GM21390 (cell line): ENCODE measurements around the gene IL17C.
"Not testable (repeated sequence)": the region's sequence is repeated elsewhere in the genome, so short reads cannot be mapped to it uniquely, and the experiment has no call there.

ENCODE experiments used
- ATAC-seq: cut with Tn5 transposase; IDR thresholded peaks from one replicate; pipeline ENCODE4 v1.9.1; 2021; ENCODE audit not compliant: unreplicated experiment

IL17C gene

DNA sequence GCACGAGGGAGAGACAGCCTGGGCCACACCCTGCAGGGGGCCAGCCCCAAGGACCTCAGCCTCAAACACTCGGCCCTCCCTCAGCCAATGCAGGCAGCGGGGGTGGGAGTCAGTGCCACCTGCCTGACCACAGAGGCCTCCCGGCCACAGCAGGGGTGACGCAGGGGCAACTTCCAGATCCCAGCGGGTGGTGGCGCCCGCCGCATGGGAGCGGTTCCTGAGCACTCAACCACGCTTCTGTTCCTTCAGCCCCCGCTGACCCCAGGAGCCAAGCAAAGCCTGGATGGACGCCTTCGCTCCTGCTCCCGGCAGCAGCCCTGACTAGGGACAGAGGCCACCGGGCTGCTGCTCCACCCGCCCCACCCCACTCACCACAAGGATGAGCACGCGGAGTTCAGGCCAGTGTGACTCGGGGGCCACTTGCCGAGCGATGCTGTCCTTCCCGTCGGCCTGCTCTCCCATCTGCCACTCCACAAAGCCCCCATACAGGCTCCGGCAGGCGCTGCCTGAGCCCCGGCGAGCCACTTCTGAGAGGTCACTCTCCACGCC lies 17.4 kb downstream of the IL17C start:
- no peak for ATAC-seq

DNA sequence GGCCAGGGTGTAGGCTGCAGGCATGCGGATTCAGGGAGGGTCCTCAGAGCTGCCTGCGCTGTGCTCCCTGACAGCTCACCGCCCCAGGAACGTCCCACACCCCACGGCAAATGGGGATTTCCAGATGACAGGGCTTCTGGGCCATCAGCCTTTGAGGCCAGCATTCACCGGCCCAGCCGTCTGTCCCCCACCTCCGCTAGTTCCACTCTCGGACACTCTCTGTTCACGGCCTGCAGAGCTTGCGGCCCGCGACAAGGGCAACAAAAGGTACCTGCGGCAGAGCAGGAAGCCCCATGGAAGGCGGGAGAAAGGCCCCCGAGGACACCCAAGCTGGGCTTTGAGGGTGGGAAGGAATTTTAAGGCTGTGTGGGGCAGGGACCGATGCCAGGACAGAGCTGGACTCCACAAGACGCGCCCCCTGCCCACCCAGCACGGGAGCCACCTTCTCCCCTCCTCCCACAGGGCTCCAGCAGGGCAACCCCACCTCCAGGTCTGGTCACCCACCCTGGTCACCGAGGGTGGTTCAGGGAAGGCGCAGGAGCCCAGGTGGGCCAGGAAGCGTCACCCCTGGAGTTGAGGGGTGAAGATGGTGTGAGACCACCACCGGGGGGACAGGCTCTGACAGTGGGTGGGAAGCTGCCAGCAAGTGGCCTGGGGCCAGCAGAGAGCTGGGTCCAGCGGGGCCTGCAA lies 18.1 kb downstream of the IL17C start:
- no peak for ATAC-seq

- no peak for ATAC-seq
Observed at GRCh38 chr16:88657371-88657770, 19.0 kb downstream of the IL17C start.

GRCh38 chr16:88658714-88659113 lies 20.3 kb downstream of the IL17C start:
- ATAC-seq: no peak

GRCh38 chr16:88659160-88659559 lies 20.8 kb downstream of the IL17C start:
- no peak for ATAC-seq

DNA sequence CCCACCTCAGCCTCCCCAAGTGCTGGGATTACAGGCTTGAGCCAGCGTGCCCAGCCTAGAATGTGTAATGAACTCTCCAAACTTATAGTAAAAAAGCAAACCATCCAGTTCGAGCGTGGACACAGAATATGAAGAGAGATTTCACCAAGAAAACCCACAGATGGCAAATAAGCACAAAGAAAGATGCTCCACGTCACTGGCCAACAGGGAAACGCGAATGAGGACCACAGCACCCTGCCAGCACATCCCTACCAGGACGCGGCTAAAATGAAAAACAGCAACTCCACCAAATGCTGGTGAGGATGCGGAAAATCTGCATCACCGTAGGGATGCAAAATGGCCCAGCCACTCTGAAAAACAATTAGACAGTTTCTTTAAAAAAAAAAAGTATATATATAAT lies 23.1 kb downstream of the IL17C start:
- ATAC-seq: no peak

DNA sequence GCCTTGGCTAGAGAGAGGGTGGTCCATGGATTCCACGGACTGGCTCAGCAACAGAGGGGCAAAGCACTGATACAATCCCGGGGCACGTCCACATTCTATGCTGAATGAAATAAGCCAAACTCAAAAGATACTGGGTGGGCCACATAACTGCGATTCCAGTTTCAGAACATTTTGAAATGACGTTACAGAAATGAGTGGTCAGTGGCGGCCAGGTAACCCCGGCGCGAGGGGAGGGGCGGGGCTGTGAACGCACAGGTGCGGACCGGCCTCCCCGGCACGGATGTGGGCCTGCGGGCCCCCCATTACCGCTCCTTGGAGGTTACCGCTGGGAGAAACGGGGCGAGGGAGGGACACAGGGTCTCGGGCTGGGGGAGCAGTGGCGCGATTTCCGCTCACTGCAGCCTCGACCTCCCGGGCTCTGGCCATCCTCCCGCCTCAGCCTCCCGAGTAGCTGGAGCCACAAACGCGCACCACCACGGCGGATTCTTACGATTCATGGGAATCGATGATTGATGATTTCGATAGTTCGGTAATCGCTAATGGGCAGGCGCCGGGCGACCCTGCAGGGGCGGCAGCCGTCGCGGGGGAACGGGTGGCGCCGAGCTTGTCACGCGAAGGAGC lies 24.0 kb downstream of the IL17C start:
- no peak for ATAC-seq

DNA sequence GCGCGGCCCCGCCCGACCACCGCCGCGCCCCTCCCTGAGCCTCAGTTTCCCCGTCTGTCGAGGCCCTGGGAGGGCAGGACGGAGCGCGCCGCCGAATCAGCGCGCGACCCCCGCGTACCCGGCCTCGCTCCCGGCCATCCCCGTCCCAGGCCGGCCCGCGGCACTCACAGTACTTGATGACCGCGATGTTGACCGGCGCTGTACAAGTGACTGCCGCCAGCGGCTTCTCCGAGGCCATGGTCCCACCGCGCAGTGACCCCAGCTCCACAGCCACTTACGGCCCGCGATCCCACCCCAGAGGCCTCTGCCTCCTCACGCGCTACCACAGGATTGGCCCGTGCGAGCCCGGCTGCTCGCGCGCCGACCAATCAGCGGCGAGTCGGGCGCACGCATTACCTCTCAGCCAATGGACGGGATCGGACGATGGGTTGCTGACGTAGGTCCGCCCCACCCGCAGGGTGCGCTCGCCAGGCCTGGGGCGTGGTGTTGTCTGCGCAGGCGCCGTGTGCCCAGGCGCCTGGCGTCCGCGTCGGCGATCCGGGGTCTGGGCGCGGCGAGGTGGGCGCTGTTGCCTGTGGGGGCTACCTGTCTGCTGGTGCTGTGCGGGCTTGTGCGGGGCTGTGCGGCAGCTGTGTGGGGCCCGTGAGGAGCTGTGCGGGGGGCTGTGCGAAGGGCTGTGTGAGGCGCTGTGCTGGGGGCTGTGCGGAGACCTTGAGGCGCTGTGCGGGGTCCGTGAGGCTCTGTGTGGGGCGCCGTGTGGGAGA lies 24.7 kb downstream of the IL17C start, which contains the start of gene MVD:
Gene MVD (minus strand): TSS at position 249 of the 764 bp plus-strand sequence. CDS start 11 bp downstream, at position 238.
- ATAC-seq: peak; percentile 89

- ATAC-seq: no peak
Observed at GRCh38 chr16:88665148-88665547, 26.8 kb downstream of the IL17C start.

- no peak for ATAC-seq
Observed at GRCh38 chr16:88665570-88665969, 27.2 kb downstream of the IL17C start.

DNA sequence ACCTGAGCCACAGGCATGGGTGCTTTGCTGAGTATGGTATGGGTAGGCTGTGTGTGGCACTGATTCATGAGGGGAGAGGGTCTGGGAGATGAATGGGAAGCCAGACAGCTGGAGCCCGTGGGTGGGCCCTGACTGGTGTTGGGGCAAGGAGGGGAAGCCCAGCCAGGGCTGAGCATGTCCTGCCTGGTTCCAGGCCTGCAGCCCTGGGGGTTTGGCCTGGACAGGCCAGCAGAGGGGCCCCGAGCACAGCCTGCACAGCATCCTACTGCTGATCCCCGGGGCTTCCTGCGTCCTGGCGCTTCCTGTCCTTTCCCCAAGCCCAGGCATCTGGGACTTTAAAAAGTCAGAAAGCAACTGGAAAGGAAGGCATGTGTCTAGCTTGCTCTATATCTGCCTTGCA lies 29.1 kb downstream of the IL17C start:
- no peak for ATAC-seq

GRCh38 chr16:88669493-88669892 lies 31.1 kb downstream of the IL17C start:
- not testable (repeated sequence) for ATAC-seq

- ATAC-seq: no peak
Observed at GRCh38 chr16:88669980-88670379, 31.6 kb downstream of the IL17C start.

DNA sequence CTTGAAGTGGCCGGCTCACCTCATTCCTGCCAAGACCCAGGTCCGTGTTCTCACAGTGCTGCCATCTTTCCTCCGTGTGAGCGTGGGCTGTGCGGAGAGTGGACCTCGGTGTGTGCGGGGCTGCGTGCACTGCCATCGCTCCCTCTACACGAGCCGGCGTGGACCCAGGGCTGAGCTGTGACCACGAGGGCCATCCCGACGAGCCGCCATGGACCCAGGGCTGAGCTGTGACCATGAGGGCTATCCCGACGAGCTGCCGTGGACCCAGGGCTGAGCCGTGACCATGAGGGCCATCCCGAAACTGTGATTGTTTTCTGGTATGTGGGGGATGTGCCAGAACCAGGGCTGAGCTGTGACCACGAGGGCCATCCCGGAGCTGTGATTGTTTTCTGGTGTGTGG lies 33.4 kb downstream of the IL17C start:
- no peak for ATAC-seq

- ATAC-seq: no peak
Observed at GRCh38 chr16:88672776-88673175, 34.4 kb downstream of the IL17C start.

- ATAC-seq: no peak
Observed at GRCh38 chr16:88673716-88674379, 35.5 kb downstream of the IL17C start.

DNA sequence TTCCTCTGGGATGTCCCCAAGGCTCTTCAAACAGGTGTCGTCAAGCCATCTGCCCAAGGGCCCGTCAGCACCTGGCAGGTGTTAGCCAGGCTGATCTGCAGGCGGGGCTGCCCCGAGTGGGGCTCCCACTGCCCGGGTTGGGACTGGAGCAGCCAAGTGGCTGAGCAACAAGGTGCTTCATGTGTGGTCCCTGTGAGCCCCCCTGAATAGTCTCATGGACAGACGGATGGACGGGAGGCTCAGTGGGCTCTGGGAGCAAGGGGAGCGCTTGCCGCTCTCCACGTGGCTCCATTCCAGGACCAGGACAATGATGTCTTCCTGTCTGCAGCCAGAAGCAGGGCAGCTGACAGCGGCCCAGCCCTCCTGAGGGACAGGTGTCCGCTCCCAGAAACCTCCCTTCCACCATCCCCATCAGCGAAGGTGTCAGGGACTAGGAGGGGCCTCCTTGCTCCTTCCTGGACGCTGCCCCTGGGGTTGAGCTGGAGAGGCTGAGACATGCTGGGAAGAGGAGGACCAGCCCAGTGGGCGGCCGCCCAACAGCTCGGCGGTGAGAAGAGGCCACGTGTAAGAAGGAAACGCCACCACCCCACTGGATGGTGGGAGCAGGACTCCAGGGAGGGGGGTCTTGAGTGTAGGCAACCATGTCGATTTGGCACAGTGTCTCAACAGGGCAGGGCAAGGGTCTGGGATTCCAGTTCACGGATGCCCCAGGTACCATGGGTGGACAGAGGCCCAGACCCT lies 38.3 kb downstream of the IL17C start:
- no peak for ATAC-seq

GRCh38 chr16:88677721-88678120 lies 39.3 kb downstream of the IL17C start:
- no peak for ATAC-seq

- ATAC-seq: no peak
Observed at GRCh38 chr16:88678224-88678979, 40.0 kb downstream of the IL17C start.
